Activated B cell treated with CpG ODN at 0.5 μM for 24 hours (primary cell): ENCODE results near the gene GRIN3B. TPM values are rescaled to one million over a fixed set of nuclear protein-coding genes. Genes with fewer than 3 reads are reported as not detected.

Source experiments
- ATAC-seq: fragments of 200-7000 bp; cut with Tn5 transposase; one replicate; pipeline ENCODE4 v1.10.0; 2021; ENCODE audit warnings: low read depth, mild to moderate bottlenecking, moderate library complexity
- CTCF ChIA-PET: fragments of 350-600 bp; sonication (Branson Sonifier 250); formaldehyde crosslinking; loops from one replicate; lab custom pipeline; 2021; ENCODE audit warnings: antibody characterized with exemption; lab: Charles Lee
- POLR2A ChIA-PET: fragments of 350-600 bp; sonication (Branson Sonifier 250); formaldehyde crosslinking; loops from one replicate; lab custom pipeline; 2021; ENCODE audit warnings: antibody characterized with exemption; lab: Charles Lee
- DNase-seq: peaks from one replicate; pipeline ENCODE4 v3.0.0; 2022
- H3K27ac Mint-ChIP-seq: one replicate; pipeline ENCODE4 v1.8.0; 2020; ENCODE audit warnings: mixed read lengths
- H3K27me3 Mint-ChIP-seq: one replicate; pipeline ENCODE4 v1.8.0; 2021; ENCODE audit warnings: mixed read lengths
- H3K36me3 Mint-ChIP-seq: one replicate; pipeline ENCODE4 v1.8.0; 2021; ENCODE audit warnings: low read depth, mixed read lengths
- H3K4me1 Mint-ChIP-seq: one replicate; pipeline ENCODE4 v1.8.0; 2021; ENCODE audit warnings: mixed read lengths
- H3K4me3 Mint-ChIP-seq: one replicate; pipeline ENCODE4 v1.8.0; 2020; ENCODE audit warnings: mild to moderate bottlenecking, mixed read lengths
- H3K9me3 Mint-ChIP-seq: one replicate; pipeline ENCODE4 v1.8.0; 2020; ENCODE audit warnings: mixed read lengths
- intact Hi-C: fragments of 100-400 bp; cut with micrococcal nuclease; formaldehyde crosslinking; loops from one replicate; pipeline ENCODE4 v1.15.1; 2024
- total RNA-seq: library from RNA; stranded (reverse); gene quantifications from 2 replicates; pipeline ENCODE4 v1.2.3, GENCODE V29; 2022
- TF ChIP-seq, protein P1 (sequence below): fragments of 200-600 bp; IDR thresholded peaks from one replicate; pipeline ENCODE4 v1.8.0; 2022; ENCODE audit warnings: antibody characterized with exemption, mild to moderate bottlenecking

The GRIN3B gene
- total RNA-seq, 1 donor from 2014 or later, result 0.11 TPM

DNA sequence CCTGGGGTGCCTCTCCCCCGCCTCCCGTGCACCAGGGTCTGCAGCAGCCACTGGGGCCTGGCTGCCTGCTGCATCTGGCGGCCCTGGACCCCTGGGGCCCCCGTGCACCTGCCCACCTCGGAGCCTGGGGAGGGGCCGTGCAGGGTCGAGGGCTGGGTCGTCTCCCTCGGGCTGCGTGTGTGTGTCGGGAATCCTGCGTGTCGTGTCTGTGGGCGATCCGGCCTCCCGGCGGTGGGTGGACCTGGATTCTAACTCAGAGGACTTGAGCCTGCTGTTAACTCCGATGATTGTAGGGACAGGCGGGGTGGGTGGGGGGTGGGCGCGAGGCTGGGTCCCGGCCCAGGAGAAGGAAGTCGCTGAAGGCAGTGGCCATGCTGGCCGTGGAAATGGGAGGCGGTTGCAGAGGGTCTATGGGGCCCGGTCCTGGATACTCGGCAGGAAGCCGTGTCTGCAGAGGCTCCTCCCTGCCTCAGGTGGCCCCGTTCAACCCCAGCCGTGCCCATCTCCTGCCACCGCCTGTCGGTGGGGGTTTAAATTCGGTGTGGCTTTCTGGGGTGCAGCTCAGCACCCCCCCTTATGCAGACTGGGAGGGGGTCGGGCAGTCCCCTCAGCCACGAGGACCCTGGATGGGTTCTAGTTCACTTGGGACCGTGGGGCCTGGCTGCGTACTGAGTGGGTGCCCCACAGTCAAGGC, 25.5 kb upstream of the GRIN3B start:
- TF ChIP-seq, protein P1, sequence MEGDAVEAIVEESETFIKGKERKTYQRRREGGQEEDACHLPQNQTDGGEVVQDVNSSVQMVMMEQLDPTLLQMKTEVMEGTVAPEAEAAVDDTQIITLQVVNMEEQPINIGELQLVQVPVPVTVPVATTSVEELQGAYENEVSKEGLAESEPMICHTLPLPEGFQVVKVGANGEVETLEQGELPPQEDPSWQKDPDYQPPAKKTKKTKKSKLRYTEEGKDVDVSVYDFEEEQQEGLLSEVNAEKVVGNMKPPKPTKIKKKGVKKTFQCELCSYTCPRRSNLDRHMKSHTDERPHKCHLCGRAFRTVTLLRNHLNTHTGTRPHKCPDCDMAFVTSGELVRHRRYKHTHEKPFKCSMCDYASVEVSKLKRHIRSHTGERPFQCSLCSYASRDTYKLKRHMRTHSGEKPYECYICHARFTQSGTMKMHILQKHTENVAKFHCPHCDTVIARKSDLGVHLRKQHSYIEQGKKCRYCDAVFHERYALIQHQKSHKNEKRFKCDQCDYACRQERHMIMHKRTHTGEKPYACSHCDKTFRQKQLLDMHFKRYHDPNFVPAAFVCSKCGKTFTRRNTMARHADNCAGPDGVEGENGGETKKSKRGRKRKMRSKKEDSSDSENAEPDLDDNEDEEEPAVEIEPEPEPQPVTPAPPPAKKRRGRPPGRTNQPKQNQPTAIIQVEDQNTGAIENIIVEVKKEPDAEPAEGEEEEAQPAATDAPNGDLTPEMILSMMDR, result no peak
- ATAC-seq, result no peak
- Mint-ChIP-seq H3K9me3 (peaks cover 3% of the 10 kb centered on the region), H3K27ac (no peak overlapping the region), H3K4me3 (no peak overlapping the region), H3K27me3 (no peaks in the 10 kb centered on the region), H3K4me1 (peaks cover 2% of the 10 kb centered on the region), H3K36me3 (peaks cover 18% of the 10 kb centered on the region)
- no peak for DNase-seq
- POLR2A ChIA-PET, result no interaction called here
- CTCF ChIA-PET, result no interaction called here
- intact Hi-C loops, result no loop called here

- CTCF ChIA-PET, result no interaction called here
- H3K4me1 Mint-ChIP-seq, result peaks cover 2% of the 10 kb centered on the region
- H3K9me3 Mint-ChIP-seq, result no peaks in the 10 kb centered on the region
- H3K4me3 Mint-ChIP-seq, result no peak overlapping the region
- DNase-seq (no peak), ATAC-seq (no peak)
- H3K27ac Mint-ChIP-seq, result peak overlapping the region; percentile 30
- POLR2A ChIA-PET, result interaction anchor here (0.7 to 1.2 kb wide), 2 partner anchors 29 to 397 kb away, joined by 3 to 5 read pairs; no protein-coding TSS in a partner anchor
- H3K27me3 Mint-ChIP-seq, result no peaks in the 10 kb centered on the region
- TF ChIP-seq, protein P1, result no peak
- H3K36me3 Mint-ChIP-seq, result peaks cover 8% of the 10 kb centered on the region
- intact Hi-C loops, result no loop called here
Observed at GRCh38 chr19:976476-976875, 23.7 kb upstream of the GRIN3B start.

- DNase-seq (no peak), ATAC-seq (no peak)
- no peak overlapping the region for H3K4me3 Mint-ChIP-seq
- H3K9me3 Mint-ChIP-seq, result no peaks in the 10 kb centered on the region
- H3K27me3 Mint-ChIP-seq, result no peaks in the 10 kb centered on the region
- intact Hi-C loops, result no loop called here
- H3K36me3 Mint-ChIP-seq, result peaks cover 7% of the 10 kb centered on the region
- H3K4me1 Mint-ChIP-seq, result peaks cover 2% of the 10 kb centered on the region
- POLR2A ChIA-PET, result interaction anchor here (1.2 kb wide), 1 partner anchor 29 kb away, joined by 3 read pairs; no protein-coding TSS in a partner anchor
- TF ChIP-seq, protein P1, result no peak
- H3K27ac Mint-ChIP-seq, result no peak overlapping the region
- CTCF ChIA-PET, result no interaction called here
Observed at GRCh38 chr19:977058-977464, 23.2 kb upstream of the GRIN3B start.

DNA sequence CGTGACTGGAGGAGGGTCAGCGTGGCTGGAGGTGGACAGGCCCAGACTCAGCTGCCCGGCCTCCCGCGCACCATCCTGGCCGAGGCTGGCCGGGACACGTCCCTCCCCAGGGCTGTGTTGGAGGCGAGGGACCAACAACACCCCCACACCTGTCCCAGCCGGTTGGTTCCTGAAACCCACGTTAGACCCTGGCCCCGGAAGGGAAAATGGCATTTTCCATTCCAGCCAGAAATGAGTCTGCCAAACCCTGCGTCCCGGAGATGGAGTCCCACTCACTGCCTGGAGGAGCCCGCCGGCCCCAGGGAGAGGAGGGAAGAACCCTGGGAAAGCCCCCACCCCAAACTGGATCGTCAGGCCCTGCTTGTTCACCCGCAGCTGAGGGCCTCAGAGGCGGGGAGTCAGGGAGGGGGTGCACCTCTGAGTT, 20.9 kb upstream of the GRIN3B start:
- TF ChIP-seq, protein P1, result no peak
- Mint-ChIP-seq H3K27ac (no peak overlapping the region), H3K4me3 (no peak overlapping the region), H3K27me3 (no peaks in the 10 kb centered on the region), H3K36me3 (peaks cover 2% of the 10 kb centered on the region), H3K4me1 (peaks cover 6% of the 10 kb centered on the region), H3K9me3 (no peaks in the 10 kb centered on the region)
- DNase-seq (no peak), ATAC-seq (no peak)
- intact Hi-C loops, result no loop called here
- CTCF ChIA-PET, result no interaction called here
- POLR2A ChIA-PET, result no interaction called here

DNA sequence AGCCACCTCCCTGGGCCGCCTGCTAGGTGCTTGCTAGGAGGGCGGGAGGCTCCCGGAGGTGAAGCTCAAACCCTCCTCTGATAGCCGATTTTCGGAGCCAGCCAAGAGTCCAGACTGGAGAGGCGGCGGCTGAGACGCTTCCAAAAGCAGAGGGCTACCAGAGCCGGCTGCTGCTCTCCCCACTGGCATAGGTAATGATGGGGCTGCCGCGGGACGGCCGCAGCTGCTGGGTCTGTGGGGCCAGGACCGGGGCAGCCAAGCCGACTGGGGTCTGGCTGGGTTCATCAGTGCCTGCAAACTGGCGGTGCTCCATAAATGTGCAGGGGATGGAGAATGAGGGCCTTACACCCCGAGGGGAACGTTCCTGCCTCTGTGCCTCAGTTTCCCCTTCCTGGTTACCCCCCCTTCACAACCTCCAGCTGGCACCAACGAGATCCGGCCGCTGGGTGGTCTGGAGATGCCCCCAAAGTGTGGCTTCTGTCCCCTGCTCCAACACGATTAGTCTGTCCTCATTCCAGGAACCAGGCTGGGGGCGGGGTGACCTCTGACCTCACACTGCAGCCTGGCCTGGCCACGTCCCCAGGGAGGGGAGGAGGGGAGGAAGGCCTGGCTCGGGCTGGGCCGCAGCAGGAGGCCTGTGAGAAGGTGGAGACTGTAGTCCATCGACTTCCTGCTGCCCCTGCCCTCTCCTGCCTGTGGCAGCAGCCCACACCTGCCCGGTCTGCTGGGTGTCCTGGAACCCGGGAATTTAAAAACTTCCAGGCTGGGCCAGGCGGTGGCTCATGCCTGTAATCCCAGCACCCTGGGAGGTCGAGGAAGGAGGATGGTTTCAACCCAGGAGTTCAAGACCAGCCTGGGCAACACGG, 19.9 kb upstream of the GRIN3B start:
- ChIA-PET POLR2A (interaction anchor here (0.7 to 5.7 kb wide), 2 partner anchors 53 to 56 kb away, joined by 5 to 67 read pairs; partner anchors contain the start of gene ARID3A), CTCF (interaction anchor here (2.2 to 4.5 kb wide), 2 partner anchors 57 to 117 kb away, joined by 34 to 37 read pairs; no protein-coding TSS in a partner anchor)
- no peaks in the 10 kb centered on the region for H3K27me3 Mint-ChIP-seq

More for the DNA sequence above, 19.9 kb upstream of the GRIN3B start:
- no peaks in the 10 kb centered on the region for H3K9me3 Mint-ChIP-seq
- peaks cover 16% of the 10 kb centered on the region for H3K4me1 Mint-ChIP-seq
- no peak for DNase-seq
- peaks cover 7% of the 10 kb centered on the region for H3K36me3 Mint-ChIP-seq
- no peak overlapping the region for H3K4me3 Mint-ChIP-seq
- ATAC-seq, result no peak
- intact Hi-C loops, result no loop called here
- H3K27ac Mint-ChIP-seq, result peak overlapping the region; percentile 50
- TF ChIP-seq, protein P1, result no peak
